Progenitor cell of endocrine pancreas (in vitro differentiated cells): ENCODE data around the gene FNDC3B. TPM values are rescaled to one million over a fixed set of nuclear protein-coding genes. Genes with fewer than 3 reads are reported as not detected.
A peak's percentile ranks its signal among the peaks of the same experiment; 100 is the strongest.

ENCODE experiments used
- DNase-seq: peaks from one replicate; pipeline ENCODE4 v3.0.0; 2021; ENCODE audit warnings: low spot score; ENCODE audit not compliant: unreplicated experiment
- H3K27ac Mint-ChIP-seq: 2 replicates; pipeline ENCODE4 v1.8.0; 2021; ENCODE audit warnings: mild to moderate bottlenecking, moderate library complexity, mixed read lengths
- H3K27me3 Mint-ChIP-seq: 2 replicates; pipeline ENCODE4 v1.8.0; 2021; ENCODE audit warnings: mixed read lengths
- H3K36me3 Mint-ChIP-seq: 2 replicates; pipeline ENCODE4 v1.8.0; 2022; ENCODE audit warnings: mixed read lengths; ENCODE audit not compliant: insufficient read depth
- H3K4me1 Mint-ChIP-seq: 2 replicates; pipeline ENCODE4 v1.8.0; 2021; ENCODE audit warnings: low read depth, mixed read lengths
- H3K4me3 Mint-ChIP-seq: 2 replicates; pipeline ENCODE4 v1.8.0; 2021; ENCODE audit warnings: low read depth, mild to moderate bottlenecking, moderate library complexity, mixed read lengths
- H3K9me3 Mint-ChIP-seq: 2 replicates; pipeline ENCODE4 v1.8.0; 2021; ENCODE audit warnings: low read depth, mixed read lengths
- CTCF ChIP-seq: fragments of 200-600 bp; sonication (generic); IDR thresholded peaks from one replicate; pipeline ENCODE4 v1.5.0; 2021; ENCODE audit warnings: antibody characterized with exemption, mild to moderate bottlenecking; ENCODE audit not compliant: unreplicated experiment
- total RNA-seq: library from RNA; stranded (reverse); gene quantifications from 2 replicates; pipeline ENCODE4 v1.2.1, GENCODE V29; 2021

FNDC3B gene
- total RNA-seq, 1 donor from 2014 or later, result 158 TPM

- Mint-ChIP-seq H3K27me3 (no peaks in the 10 kb centered on the region), H3K4me3 (no peak overlapping the region), H3K9me3 (peaks cover 3% of the 10 kb centered on the region), H3K4me1 (peaks cover 39% of the 10 kb centered on the region), H3K27ac (no peak overlapping the region), H3K36me3 (peaks cover 16% of the 10 kb centered on the region)
- DNase-seq, result no peak
- TF ChIP-seq CTCF, result no peak
Measured at GRCh38 chr3:172197344-172197743, 158.0 kb downstream of the FNDC3B start.

GRCh38 chr3:172198428-172198827, 159.1 kb downstream of the FNDC3B start:
- TF ChIP-seq CTCF, result no peak
- Mint-ChIP-seq H3K4me1 (peaks cover 49% of the 10 kb centered on the region), H3K36me3 (peaks cover 16% of the 10 kb centered on the region), H3K27me3 (no peaks in the 10 kb centered on the region), H3K27ac (peak overlapping the region; percentile 8), H3K9me3 (peaks cover 3% of the 10 kb centered on the region), H3K4me3 (no peak overlapping the region)
- no peak for DNase-seq

GRCh38 chr3:172199850-172200369, 160.5 kb downstream of the FNDC3B start:
- no peak overlapping the region for H3K4me3 Mint-ChIP-seq
- H3K36me3 Mint-ChIP-seq, result peaks cover 13% of the 10 kb centered on the region
- no peak for DNase-seq
- H3K27me3 Mint-ChIP-seq, result no peaks in the 10 kb centered on the region
- no peak overlapping the region for H3K27ac Mint-ChIP-seq
- no peak for TF ChIP-seq CTCF
- peaks cover 3% of the 10 kb centered on the region for H3K9me3 Mint-ChIP-seq
- H3K4me1 Mint-ChIP-seq, result peaks cover 54% of the 10 kb centered on the region

- H3K4me3 Mint-ChIP-seq, result no peak overlapping the region
- no peaks in the 10 kb centered on the region for H3K27me3 Mint-ChIP-seq
- no peak for TF ChIP-seq CTCF
- peaks cover 14% of the 10 kb centered on the region for H3K36me3 Mint-ChIP-seq
- H3K27ac Mint-ChIP-seq, result peak overlapping the region; percentile 74
- DNase-seq, result no peak
- peaks cover 3% of the 10 kb centered on the region for H3K9me3 Mint-ChIP-seq
- peaks cover 51% of the 10 kb centered on the region for H3K4me1 Mint-ChIP-seq
Measured at GRCh38 chr3:172201136-172201869, 161.9 kb downstream of the FNDC3B start.

- TF ChIP-seq CTCF, result no peak
- Mint-ChIP-seq H3K9me3 (peaks cover 3% of the 10 kb centered on the region), H3K27ac (peak overlapping the region; percentile 82), H3K4me1 (peaks cover 51% of the 10 kb centered on the region), H3K36me3 (peaks cover 17% of the 10 kb centered on the region), H3K4me3 (no peak overlapping the region), H3K27me3 (no peaks in the 10 kb centered on the region)
- no peak for DNase-seq
Measured at GRCh38 chr3:172201870-172202236, 162.5 kb downstream of the FNDC3B start.
